Measurements from ENCODE around the gene KRTAP3-1. TPM values are rescaled to one million over a fixed set of nuclear protein-coding genes. Genes with fewer than 3 reads are reported as not detected.

Gene KRTAP3-1
- total and polyA plus RNA-seq, 8 donors = not detected

- H3K4me1 ChIP-seq = no peaks in the 10 kb centered on the region
- no peaks in the 10 kb centered on the region for H3K36me3 ChIP-seq
- WGBS, 5 donors = 75 to 88% (median 85%) methylated on average over 13 of the region's 13 CpGs
- no peak overlapping the region for H3K4me3 ChIP-seq
- H3K27ac ChIP-seq = no peak overlapping the region
- no peaks in the 10 kb centered on the region for H3K9me3 ChIP-seq
- peaks cover 0 to 30% (median 0%) of the 10 kb centered on the region in 3 donors for H3K27me3 ChIP-seq
- TF ChIP-seq POLR2A (IDR thresholded peaks at IDR 0.05) = no peak
- no peak for TF ChIP-seq POLR2AphosphoS5 (IDR thresholded peaks at IDR 0.05)
- TF ChIP-seq, protein P1, sequence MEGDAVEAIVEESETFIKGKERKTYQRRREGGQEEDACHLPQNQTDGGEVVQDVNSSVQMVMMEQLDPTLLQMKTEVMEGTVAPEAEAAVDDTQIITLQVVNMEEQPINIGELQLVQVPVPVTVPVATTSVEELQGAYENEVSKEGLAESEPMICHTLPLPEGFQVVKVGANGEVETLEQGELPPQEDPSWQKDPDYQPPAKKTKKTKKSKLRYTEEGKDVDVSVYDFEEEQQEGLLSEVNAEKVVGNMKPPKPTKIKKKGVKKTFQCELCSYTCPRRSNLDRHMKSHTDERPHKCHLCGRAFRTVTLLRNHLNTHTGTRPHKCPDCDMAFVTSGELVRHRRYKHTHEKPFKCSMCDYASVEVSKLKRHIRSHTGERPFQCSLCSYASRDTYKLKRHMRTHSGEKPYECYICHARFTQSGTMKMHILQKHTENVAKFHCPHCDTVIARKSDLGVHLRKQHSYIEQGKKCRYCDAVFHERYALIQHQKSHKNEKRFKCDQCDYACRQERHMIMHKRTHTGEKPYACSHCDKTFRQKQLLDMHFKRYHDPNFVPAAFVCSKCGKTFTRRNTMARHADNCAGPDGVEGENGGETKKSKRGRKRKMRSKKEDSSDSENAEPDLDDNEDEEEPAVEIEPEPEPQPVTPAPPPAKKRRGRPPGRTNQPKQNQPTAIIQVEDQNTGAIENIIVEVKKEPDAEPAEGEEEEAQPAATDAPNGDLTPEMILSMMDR (IDR thresholded peaks at IDR 0.05) = no peak
- no peak for TF ChIP-seq EP300 (IDR thresholded peaks at IDR 0.05)
- intact Hi-C loops (cut with DNase I; ENCODE audit: low total_unique reads) = no loop called here
- DNase-seq = no peak
Observed at GRCh38 chr17:40978575-40979151, 30.3 kb downstream of the KRTAP3-1 start.

DNA sequence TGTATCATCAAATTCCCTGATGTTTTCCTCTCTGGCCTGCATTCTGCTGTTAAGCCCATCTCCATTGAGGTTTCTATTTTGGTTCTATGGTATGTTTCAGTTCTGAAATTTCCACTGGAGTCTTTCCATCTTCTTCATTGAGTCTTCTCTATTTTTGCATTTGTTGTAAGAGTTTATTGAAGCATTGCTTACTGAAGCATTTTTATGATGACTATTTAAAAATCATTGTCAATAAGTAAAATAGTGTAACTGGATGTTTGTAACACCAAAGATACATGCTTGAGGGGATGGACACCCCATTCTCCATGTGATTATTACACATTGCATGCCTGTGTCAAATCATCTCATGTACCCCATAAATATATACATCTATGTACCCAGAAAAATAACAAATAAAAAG is 33.4 kb downstream of the KRTAP3-1 start:
- Histone ChIP-seq H3K27ac (no peak overlapping the region), H3K27me3 (peaks cover 0 to 12% (median 0%) of the 10 kb centered on the region in 3 donors), H3K9me3 (no peaks in the 10 kb centered on the region), H3K4me3 (no peak overlapping the region), H3K36me3 (no peaks in the 10 kb centered on the region), H3K4me1 (no peaks in the 10 kb centered on the region)
- TF ChIP-seq EP300 (IDR thresholded peaks at IDR 0.05) (no peak), POLR2A (IDR thresholded peaks at IDR 0.05) (no peak), POLR2AphosphoS5 (IDR thresholded peaks at IDR 0.05) (no peak)
- TF ChIP-seq, protein P1 (IDR thresholded peaks at IDR 0.05) = no peak
- DNase-seq = no peak
- intact Hi-C loops (cut with DNase I; ENCODE audit: low total_unique reads) = no loop called here

DNA sequence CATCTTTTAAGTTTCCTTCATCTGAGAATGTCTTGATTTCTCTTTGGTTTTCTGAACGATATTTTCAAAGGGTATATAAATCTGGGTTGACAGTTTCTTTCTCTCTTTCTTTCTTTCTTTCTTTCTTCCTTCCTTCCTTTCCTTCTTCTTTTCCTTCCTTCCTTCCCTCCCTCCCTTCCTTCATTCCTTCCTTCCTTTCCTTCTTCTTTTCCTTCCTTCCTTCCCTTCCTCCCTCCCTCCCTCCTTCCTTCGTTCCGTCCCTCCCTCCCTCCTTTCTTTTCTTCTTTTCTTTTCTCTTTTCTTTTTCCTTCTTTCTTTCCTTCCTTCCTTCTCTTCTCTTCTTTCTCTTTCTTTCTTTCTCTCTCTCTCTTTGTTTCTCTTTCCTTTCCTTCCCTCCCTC is 34.6 kb downstream of the KRTAP3-1 start:
- TF ChIP-seq POLR2A (IDR thresholded peaks at IDR 0.05) = no peak
- TF ChIP-seq, protein P1 (IDR thresholded peaks at IDR 0.05) = no peak
- no peak for TF ChIP-seq EP300 (IDR thresholded peaks at IDR 0.05)
- TF ChIP-seq POLR2AphosphoS5 (IDR thresholded peaks at IDR 0.05) = no peak
- Histone ChIP-seq H3K27me3 (peaks cover 0 to 12% (median 0%) of the 10 kb centered on the region in 3 donors), H3K4me1 (no peaks in the 10 kb centered on the region), H3K9me3 (no peaks in the 10 kb centered on the region), H3K4me3 (no peak overlapping the region), H3K36me3 (no peaks in the 10 kb centered on the region), H3K27ac (no peak overlapping the region)
- 77 to 97% (median 91%) methylated on average over 3 of the region's 3 CpGs for WGBS, 5 donors
- no peak for DNase-seq
- intact Hi-C loops (cut with DNase I; ENCODE audit: low total_unique reads) = no loop called here

- intact Hi-C loops (cut with DNase I; ENCODE audit: low total_unique reads) = no loop called here
- TF ChIP-seq POLR2A (IDR thresholded peaks at IDR 0.05) (no peak), EP300 (IDR thresholded peaks at IDR 0.05) (no peak), POLR2AphosphoS5 (IDR thresholded peaks at IDR 0.05) (no peak)
- TF ChIP-seq, protein P1 (IDR thresholded peaks at IDR 0.05) = no peak
- Histone ChIP-seq H3K36me3 (no peaks in the 10 kb centered on the region), H3K4me3 (no peak overlapping the region), H3K9me3 (no peaks in the 10 kb centered on the region), H3K27me3 (no peaks in the 10 kb centered on the region), H3K27ac (no peak overlapping the region), H3K4me1 (no peaks in the 10 kb centered on the region)
- no peak for DNase-seq
- 85 to 95% (median 91%) methylated on average over 1 of the region's 1 CpG for WGBS, 5 donors
Observed at GRCh38 chr17:40967582-40967981, 41.3 kb downstream of the KRTAP3-1 start.
